Measurements from ENCODE around the gene HPSE. TPM values are rescaled to one million over a fixed set of nuclear protein-coding genes. Genes with fewer than 3 reads are reported as not detected.

The HPSE gene
- total RNA-seq, 1 donor from 2014 or later: 0.90 TPM

- no peak for DNase-seq (ENCODE audit: low spot score)
These were observed 18.9 kb upstream of the HPSE start for GRCh38 chr4:83353516-83353915.

DNA sequence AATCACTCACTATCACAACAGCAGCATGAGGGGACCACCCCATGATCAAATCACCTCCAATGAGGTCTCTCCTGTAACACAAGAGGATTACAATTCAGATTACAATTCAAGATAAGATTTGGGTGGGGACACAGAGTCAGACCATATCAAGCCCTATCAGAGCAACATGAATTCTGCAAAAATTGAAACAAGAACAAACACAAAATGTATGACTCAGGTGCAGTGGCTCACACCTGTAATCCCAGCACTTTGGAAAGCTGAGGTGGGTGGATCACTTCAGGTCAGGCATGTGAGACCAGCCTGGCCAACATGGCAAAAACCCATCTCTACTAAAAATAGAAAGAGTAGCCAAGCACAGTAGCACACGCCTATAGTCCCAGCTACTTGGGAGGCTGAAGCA is 13.4 kb upstream of the HPSE start:
- TF ChIP-seq, protein P1, sequence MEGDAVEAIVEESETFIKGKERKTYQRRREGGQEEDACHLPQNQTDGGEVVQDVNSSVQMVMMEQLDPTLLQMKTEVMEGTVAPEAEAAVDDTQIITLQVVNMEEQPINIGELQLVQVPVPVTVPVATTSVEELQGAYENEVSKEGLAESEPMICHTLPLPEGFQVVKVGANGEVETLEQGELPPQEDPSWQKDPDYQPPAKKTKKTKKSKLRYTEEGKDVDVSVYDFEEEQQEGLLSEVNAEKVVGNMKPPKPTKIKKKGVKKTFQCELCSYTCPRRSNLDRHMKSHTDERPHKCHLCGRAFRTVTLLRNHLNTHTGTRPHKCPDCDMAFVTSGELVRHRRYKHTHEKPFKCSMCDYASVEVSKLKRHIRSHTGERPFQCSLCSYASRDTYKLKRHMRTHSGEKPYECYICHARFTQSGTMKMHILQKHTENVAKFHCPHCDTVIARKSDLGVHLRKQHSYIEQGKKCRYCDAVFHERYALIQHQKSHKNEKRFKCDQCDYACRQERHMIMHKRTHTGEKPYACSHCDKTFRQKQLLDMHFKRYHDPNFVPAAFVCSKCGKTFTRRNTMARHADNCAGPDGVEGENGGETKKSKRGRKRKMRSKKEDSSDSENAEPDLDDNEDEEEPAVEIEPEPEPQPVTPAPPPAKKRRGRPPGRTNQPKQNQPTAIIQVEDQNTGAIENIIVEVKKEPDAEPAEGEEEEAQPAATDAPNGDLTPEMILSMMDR (IDR thresholded peaks at IDR 0.05): no peak
- no peak for DNase-seq (ENCODE audit: low spot score)
- peaks cover 10% of the 10 kb centered on the region for H3K27me3 Mint-ChIP-seq (ENCODE audit: low read depth)

More at GRCh38 chr4:83353516-83353915, 18.9 kb upstream of the HPSE start:
- TF ChIP-seq, protein P1 (IDR thresholded peaks at IDR 0.05): no peak
- Mint-ChIP-seq H3K27me3 (ENCODE audit: low read depth) (no peaks in the 10 kb centered on the region), H3K9me3 (ENCODE audit: low read depth) (peaks cover 11% of the 10 kb centered on the region), H3K4me1 (ENCODE audit: low read depth) (peaks cover 18% of the 10 kb centered on the region), H3K4me3 (ENCODE audit: unreplicated experiment) (no peak overlapping the region), H3K27ac (ENCODE audit: unreplicated experiment) (no peak overlapping the region), H3K36me3 (ENCODE audit: low read depth) (peaks cover 3% of the 10 kb centered on the region)

GRCh38 chr4:83342476-83342875 is 7.8 kb upstream of the HPSE start:
- no peaks in the 10 kb centered on the region for H3K4me1 Mint-ChIP-seq (ENCODE audit: low read depth)
- H3K4me3 Mint-ChIP-seq (ENCODE audit: unreplicated experiment): no peak overlapping the region
- H3K27me3 Mint-ChIP-seq (ENCODE audit: low read depth): peaks cover 10% of the 10 kb centered on the region
- H3K9me3 Mint-ChIP-seq (ENCODE audit: low read depth): peaks cover 13% of the 10 kb centered on the region
- no peak overlapping the region for H3K27ac Mint-ChIP-seq (ENCODE audit: unreplicated experiment)
- TF ChIP-seq, protein P1 (IDR thresholded peaks at IDR 0.05): no peak
- DNase-seq (ENCODE audit: low spot score): no peak
- no peaks in the 10 kb centered on the region for H3K36me3 Mint-ChIP-seq (ENCODE audit: low read depth)

More for the DNA sequence above, 13.4 kb upstream of the HPSE start:
- Mint-ChIP-seq H3K27ac (ENCODE audit: unreplicated experiment) (no peak overlapping the region), H3K4me3 (ENCODE audit: unreplicated experiment) (no peak overlapping the region), H3K9me3 (ENCODE audit: low read depth) (peaks cover 2% of the 10 kb centered on the region), H3K4me1 (ENCODE audit: low read depth) (no peaks in the 10 kb centered on the region), H3K36me3 (ENCODE audit: low read depth) (no peaks in the 10 kb centered on the region)

DNA sequence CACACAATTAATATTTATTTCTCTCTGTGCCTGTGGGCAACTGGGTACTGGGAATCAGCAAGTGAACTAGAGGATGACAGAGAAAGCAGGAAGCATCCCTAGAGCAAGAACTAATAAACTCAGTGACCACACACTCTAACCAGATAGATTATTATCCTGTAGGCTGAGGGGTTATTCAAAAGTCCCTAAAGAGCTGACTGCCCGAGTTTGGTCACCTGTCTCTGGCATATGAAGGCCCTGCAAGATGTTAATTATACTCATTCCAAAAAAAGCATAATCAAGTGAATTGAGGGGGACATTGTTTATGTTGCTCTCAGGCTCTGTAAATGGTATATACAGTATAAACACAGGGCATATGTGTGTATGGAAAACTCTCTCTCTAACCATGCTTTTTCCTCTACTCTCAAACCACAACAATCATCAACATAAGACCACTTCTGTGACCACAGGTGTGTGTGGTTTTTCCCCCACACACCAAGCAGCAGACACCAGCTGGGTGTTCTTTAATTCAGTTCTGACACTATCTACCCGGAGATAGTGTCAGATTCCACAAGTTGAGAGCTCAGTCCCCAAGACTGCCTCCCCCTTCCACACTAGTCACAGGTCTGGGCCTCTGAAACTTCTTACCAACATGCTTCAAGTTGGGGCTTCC is 6.2 kb upstream of the HPSE start:
- Mint-ChIP-seq H3K4me3 (ENCODE audit: unreplicated experiment) (no peak overlapping the region), H3K4me1 (ENCODE audit: low read depth) (no peaks in the 10 kb centered on the region), H3K27me3 (ENCODE audit: low read depth) (peaks cover 10% of the 10 kb centered on the region), H3K27ac (ENCODE audit: unreplicated experiment) (no peak overlapping the region), H3K9me3 (ENCODE audit: low read depth) (peaks cover 11% of the 10 kb centered on the region), H3K36me3 (ENCODE audit: low read depth) (no peaks in the 10 kb centered on the region)
- TF ChIP-seq, protein P1 (IDR thresholded peaks at IDR 0.05): no peak
- no peak for DNase-seq (ENCODE audit: low spot score)

- Mint-ChIP-seq H3K9me3 (ENCODE audit: low read depth) (peaks cover 11% of the 10 kb centered on the region), H3K27ac (ENCODE audit: unreplicated experiment) (no peak overlapping the region), H3K4me1 (ENCODE audit: low read depth) (peaks cover 10% of the 10 kb centered on the region), H3K36me3 (ENCODE audit: low read depth) (no peaks in the 10 kb centered on the region), H3K4me3 (ENCODE audit: unreplicated experiment) (no peak overlapping the region), H3K27me3 (ENCODE audit: low read depth) (peaks cover 9% of the 10 kb centered on the region)
- TF ChIP-seq, protein P1 (IDR thresholded peaks at IDR 0.05): no peak
- DNase-seq (ENCODE audit: low spot score): no peak
These were observed 4.9 kb upstream of the HPSE start for GRCh38 chr4:83339573-83339972.
